HepG2 (cell line): ENCODE results near the gene PRSS53. TPM values are rescaled to one million over a fixed set of nuclear protein-coding genes. Genes with fewer than 3 reads are reported as not detected.
A peak's percentile ranks its signal among the peaks of the same experiment; 100 is the strongest.

Source experiments
- ISL2 ChIP-seq: sonication (generic); formaldehyde crosslinking; IDR thresholded peaks from 2 replicates; pipeline ENCODE4 v1.5.0; 2020; ENCODE audit warnings: missing genetic modification reagents
- PCBP1 ChIP-seq: fragments of 200-400 bp; formaldehyde crosslinking; IDR thresholded peaks from 2 replicates; pipeline ENCODE4 v1.6.1; 2017; ENCODE audit warnings: mild to moderate bottlenecking, low read depth, low read length, borderline replicate concordance
- SIN3B ChIP-seq: fragments of 150-350 bp; IDR thresholded peaks from 2 replicates; pipeline ENCODE4 v1.6.1; 2014; ENCODE audit warnings: low read length
- TBL1XR1 ChIP-seq: fragments of 150-350 bp; IDR thresholded peaks from 2 replicates; pipeline ENCODE4 v1.6.1; 2014; ENCODE audit warnings: borderline replicate concordance, low read length; ENCODE audit not compliant: partially characterized antibody
- ZBTB7B ChIP-seq: sonication (generic); formaldehyde crosslinking; IDR thresholded peaks from 2 replicates; pipeline ENCODE4 v1.4.0; 2020; ENCODE audit warnings: missing genetic modification reagents
- ZNF317 ChIP-seq: sonication (generic); formaldehyde crosslinking; IDR thresholded peaks from 2 replicates; pipeline ENCODE4 v1.5.0; 2020; ENCODE audit warnings: mild to moderate bottlenecking, missing genetic modification reagents
- ZNF543 ChIP-seq: sonication (generic); formaldehyde crosslinking; IDR thresholded peaks from 2 replicates; pipeline ENCODE4 v1.4.0; 2020; ENCODE audit warnings: mild to moderate bottlenecking, missing genetic modification reagents
- ZNF768 ChIP-seq: sonication (generic); formaldehyde crosslinking; IDR thresholded peaks from 2 replicates; pipeline ENCODE4 v1.4.0; 2020; ENCODE audit warnings: missing genetic modification reagents
- polyA plus RNA-seq, 8 experiments: library from polyadenylated mRNA; depleted of rRNA in 3 of 8; stranded (reverse) in 7 of 8; unstranded in 1 of 8; fragments of >200 nt; fragmentation: Illumina TruSeq in 4 of 8; extraction: Trizol in 4 of 8; gene quantifications; 2 replicates each; pipeline versions ENCODE4 v1.2.1 to v1.2.3, GENCODE V29; 2011 to 2016; ENCODE audit warnings: low read depth in 4 of 8, missing spikeins in 1 of 8, mixed read lengths in 1 of 8; ENCODE audit not compliant: insufficient read depth in 1 of 8
- total RNA-seq, 5 experiments: library from RNA; depleted of rRNA; stranded (reverse); fragments of >200 nt; fragmentation: Illumina TruSeq; extraction: Trizol; gene quantifications; 2 replicates each; pipeline ENCODE4 v1.2.3, GENCODE V29; 2016; ENCODE audit warnings: low read depth in 1 of 5
- TF ChIP-seq, protein P1 (sequence below): sonication (generic); formaldehyde crosslinking; IDR thresholded peaks from 2 replicates; pipeline ENCODE4 v1.4.0; 2020; ENCODE audit warnings: missing genetic modification reagents, low read depth, mild to moderate bottlenecking, borderline replicate concordance
- TF ChIP-seq, protein P2 (sequence below): sonication (generic); formaldehyde crosslinking; IDR thresholded peaks from 2 replicates; pipeline ENCODE4 v1.4.0; 2020; ENCODE audit warnings: missing genetic modification reagents
- TF ChIP-seq, protein P3 (sequence below): sonication (generic); formaldehyde crosslinking; IDR thresholded peaks from 2 replicates; pipeline ENCODE4 v1.5.0; 2020; ENCODE audit warnings: mild to moderate bottlenecking, missing genetic modification reagents
- TF ChIP-seq, protein P4 (sequence below): sonication (generic); formaldehyde crosslinking; conservative IDR thresholded peaks from 2 replicates; pipeline ENCODE4 v1.4.0; 2020; ENCODE audit warnings: missing genetic modification reagents
- TF ChIP-seq, protein P5 (sequence below): IDR thresholded peaks from 2 replicates; pipeline ENCODE4 v1.6.1; 2016; ENCODE audit warnings: low read depth, missing genetic modification reagents, missing compliant biosample characterization

Gene PRSS53
- total and polyA plus RNA-seq, 2 of the 13 experiments (the other 11 are each of a cell fraction or from before 2014, with no cell fraction given): 2.2 to 7.4 TPM

DNA sequence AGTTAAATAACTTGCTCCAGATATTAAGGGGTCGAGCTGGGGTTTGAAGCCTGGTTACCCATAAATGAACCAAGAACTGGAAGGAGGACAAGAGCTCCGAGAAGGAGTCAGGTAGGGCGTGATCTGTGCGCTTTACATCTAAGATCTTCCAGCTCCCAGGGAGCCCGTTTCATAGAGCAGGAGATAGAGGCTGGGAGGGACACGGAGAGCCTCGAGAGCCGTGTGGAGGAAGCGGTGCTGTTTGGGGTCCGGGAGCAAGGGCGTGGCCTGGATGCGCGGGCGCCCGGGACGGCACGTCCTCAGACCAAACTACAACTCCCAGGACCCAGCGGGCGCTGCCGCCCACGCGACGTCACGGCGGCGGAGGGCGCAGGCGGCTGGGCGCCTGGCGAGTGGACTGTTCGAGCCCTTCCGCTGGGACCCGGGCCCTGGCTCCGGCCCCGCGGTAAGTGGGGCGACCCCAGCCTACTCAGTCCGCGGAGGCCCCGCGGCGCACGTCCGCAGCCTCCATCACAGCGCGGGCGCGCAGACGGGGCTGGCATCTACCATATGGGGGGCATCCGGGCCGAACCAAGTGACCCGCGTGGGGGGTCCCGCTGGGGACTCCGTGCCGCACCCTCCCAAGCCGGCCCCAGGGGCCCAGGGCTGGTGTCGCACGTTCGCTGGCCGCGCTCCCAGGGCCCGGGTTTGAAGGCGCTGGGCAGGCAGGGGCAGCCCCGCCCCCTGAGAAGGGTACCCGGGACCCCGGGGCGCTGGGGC is 19.5 kb upstream of the PRSS53 start, which contains the start of gene BCKDK (continued):
- TF ChIP-seq, protein P1, sequence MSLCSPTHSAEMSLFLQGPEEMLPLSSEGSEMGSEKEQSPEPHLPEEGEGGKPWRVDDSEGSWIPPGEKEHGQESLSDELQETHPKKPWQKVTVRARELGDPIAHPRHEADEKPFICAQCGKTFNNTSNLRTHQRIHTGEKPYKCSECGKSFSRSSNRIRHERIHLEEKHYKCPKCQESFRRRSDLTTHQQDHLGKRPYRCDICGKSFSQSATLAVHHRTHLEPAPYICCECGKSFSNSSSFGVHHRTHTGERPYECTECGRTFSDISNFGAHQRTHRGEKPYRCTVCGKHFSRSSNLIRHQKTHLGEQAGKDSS (CRISPR knock-in tag): no peak
- TF ChIP-seq, protein P2, sequence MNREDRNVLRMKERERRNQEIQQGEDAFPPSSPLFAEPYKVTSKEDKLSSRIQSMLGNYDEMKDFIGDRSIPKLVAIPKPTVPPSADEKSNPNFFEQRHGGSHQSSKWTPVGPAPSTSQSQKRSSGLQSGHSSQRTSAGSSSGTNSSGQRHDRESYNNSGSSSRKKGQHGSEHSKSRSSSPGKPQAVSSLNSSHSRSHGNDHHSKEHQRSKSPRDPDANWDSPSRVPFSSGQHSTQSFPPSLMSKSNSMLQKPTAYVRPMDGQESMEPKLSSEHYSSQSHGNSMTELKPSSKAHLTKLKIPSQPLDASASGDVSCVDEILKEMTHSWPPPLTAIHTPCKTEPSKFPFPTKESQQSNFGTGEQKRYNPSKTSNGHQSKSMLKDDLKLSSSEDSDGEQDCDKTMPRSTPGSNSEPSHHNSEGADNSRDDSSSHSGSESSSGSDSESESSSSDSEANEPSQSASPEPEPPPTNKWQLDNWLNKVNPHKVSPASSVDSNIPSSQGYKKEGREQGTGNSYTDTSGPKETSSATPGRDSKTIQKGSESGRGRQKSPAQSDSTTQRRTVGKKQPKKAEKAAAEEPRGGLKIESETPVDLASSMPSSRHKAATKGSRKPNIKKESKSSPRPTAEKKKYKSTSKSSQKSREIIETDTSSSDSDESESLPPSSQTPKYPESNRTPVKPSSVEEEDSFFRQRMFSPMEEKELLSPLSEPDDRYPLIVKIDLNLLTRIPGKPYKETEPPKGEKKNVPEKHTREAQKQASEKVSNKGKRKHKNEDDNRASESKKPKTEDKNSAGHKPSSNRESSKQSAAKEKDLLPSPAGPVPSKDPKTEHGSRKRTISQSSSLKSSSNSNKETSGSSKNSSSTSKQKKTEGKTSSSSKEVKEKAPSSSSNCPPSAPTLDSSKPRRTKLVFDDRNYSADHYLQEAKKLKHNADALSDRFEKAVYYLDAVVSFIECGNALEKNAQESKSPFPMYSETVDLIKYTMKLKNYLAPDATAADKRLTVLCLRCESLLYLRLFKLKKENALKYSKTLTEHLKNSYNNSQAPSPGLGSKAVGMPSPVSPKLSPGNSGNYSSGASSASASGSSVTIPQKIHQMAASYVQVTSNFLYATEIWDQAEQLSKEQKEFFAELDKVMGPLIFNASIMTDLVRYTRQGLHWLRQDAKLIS (CRISPR knock-in tag): 0 out of 2 replicates have a peak, but pooled peaks have one; percentile 31
- TF ChIP-seq, protein P3, sequence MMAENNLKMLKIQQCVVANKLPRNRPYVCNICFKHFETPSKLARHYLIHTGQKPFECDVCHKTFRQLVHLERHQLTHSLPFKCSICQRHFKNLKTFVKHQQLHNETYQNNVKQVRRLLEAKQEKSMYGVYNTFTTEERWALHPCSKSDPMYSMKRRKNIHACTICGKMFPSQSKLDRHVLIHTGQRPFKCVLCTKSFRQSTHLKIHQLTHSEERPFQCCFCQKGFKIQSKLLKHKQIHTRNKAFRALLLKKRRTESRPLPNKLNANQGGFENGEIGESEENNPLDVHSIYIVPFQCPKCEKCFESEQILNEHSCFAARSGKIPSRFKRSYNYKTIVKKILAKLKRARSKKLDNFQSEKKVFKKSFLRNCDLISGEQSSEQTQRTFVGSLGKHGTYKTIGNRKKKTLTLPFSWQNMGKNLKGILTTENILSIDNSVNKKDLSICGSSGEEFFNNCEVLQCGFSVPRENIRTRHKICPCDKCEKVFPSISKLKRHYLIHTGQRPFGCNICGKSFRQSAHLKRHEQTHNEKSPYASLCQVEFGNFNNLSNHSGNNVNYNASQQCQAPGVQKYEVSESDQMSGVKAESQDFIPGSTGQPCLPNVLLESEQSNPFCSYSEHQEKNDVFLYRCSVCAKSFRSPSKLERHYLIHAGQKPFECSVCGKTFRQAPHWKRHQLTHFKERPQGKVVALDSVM: peak; percentile 48; the same call in 1 of the 2 replicates
- TF ChIP-seq, protein P4, sequence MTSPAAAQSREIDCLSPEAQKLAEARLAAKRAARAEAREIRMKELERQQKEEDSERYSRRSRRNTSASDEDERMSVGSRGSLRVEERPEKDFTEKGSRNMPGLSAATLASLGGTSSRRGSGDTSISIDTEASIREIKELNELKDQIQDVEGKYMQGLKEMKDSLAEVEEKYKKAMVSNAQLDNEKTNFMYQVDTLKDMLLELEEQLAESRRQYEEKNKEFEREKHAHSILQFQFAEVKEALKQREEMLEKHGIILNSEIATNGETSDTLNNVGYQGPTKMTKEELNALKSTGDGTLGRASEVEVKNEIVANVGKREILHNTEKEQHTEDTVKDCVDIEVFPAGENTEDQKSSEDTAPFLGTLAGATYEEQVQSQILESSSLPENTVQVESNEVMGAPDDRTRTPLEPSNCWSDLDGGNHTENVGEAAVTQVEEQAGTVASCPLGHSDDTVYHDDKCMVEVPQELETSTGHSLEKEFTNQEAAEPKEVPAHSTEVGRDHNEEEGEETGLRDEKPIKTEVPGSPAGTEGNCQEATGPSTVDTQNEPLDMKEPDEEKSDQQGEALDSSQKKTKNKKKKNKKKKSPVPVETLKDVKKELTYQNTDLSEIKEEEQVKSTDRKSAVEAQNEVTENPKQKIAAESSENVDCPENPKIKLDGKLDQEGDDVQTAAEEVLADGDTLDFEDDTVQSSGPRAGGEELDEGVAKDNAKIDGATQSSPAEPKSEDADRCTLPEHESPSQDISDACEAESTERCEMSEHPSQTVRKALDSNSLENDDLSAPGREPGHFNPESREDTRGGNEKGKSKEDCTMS (CRISPR knock-in tag): no peak
- TF ChIP-seq SIN3B (no peak), PCBP1 (no peak), ISL2 (0 out of 2 replicates have a peak, but pooled peaks have one; percentile 12), ZNF768 (peak; percentile 72; the same call in 1 of the 2 replicates), TBL1XR1 (no peak), ZNF317 (peak; percentile 7; the same call in 1 of the 2 replicates), ZBTB7B (CRISPR knock-in tag) (peak; percentile 69), ZNF543 (CRISPR knock-in tag) (no peak)
- TF ChIP-seq, protein P5, sequence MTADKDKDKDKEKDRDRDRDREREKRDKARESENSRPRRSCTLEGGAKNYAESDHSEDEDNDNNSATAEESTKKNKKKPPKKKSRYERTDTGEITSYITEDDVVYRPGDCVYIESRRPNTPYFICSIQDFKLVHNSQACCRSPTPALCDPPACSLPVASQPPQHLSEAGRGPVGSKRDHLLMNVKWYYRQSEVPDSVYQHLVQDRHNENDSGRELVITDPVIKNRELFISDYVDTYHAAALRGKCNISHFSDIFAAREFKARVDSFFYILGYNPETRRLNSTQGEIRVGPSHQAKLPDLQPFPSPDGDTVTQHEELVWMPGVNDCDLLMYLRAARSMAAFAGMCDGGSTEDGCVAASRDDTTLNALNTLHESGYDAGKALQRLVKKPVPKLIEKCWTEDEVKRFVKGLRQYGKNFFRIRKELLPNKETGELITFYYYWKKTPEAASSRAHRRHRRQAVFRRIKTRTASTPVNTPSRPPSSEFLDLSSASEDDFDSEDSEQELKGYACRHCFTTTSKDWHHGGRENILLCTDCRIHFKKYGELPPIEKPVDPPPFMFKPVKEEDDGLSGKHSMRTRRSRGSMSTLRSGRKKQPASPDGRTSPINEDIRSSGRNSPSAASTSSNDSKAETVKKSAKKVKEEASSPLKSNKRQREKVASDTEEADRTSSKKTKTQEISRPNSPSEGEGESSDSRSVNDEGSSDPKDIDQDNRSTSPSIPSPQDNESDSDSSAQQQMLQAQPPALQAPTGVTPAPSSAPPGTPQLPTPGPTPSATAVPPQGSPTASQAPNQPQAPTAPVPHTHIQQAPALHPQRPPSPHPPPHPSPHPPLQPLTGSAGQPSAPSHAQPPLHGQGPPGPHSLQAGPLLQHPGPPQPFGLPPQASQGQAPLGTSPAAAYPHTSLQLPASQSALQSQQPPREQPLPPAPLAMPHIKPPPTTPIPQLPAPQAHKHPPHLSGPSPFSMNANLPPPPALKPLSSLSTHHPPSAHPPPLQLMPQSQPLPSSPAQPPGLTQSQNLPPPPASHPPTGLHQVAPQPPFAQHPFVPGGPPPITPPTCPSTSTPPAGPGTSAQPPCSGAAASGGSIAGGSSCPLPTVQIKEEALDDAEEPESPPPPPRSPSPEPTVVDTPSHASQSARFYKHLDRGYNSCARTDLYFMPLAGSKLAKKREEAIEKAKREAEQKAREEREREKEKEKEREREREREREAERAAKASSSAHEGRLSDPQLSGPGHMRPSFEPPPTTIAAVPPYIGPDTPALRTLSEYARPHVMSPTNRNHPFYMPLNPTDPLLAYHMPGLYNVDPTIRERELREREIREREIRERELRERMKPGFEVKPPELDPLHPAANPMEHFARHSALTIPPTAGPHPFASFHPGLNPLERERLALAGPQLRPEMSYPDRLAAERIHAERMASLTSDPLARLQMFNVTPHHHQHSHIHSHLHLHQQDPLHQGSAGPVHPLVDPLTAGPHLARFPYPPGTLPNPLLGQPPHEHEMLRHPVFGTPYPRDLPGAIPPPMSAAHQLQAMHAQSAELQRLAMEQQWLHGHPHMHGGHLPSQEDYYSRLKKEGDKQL (CRISPR knock-in tag): no peak
